Ecto neural progenitor cell (in vitro differentiated cells): ENCODE data around the gene MYO1C.
"Not testable (repeated sequence)": the region's sequence is repeated elsewhere in the genome, so short reads cannot be mapped to it uniquely, and the experiment has no call there.

Experiments
- DNase-seq: peaks from one replicate; pipeline ENCODE4 v3.0.0-alpha.2; 2018; ENCODE audit warnings: low spot score

The MYO1C gene

DNA sequence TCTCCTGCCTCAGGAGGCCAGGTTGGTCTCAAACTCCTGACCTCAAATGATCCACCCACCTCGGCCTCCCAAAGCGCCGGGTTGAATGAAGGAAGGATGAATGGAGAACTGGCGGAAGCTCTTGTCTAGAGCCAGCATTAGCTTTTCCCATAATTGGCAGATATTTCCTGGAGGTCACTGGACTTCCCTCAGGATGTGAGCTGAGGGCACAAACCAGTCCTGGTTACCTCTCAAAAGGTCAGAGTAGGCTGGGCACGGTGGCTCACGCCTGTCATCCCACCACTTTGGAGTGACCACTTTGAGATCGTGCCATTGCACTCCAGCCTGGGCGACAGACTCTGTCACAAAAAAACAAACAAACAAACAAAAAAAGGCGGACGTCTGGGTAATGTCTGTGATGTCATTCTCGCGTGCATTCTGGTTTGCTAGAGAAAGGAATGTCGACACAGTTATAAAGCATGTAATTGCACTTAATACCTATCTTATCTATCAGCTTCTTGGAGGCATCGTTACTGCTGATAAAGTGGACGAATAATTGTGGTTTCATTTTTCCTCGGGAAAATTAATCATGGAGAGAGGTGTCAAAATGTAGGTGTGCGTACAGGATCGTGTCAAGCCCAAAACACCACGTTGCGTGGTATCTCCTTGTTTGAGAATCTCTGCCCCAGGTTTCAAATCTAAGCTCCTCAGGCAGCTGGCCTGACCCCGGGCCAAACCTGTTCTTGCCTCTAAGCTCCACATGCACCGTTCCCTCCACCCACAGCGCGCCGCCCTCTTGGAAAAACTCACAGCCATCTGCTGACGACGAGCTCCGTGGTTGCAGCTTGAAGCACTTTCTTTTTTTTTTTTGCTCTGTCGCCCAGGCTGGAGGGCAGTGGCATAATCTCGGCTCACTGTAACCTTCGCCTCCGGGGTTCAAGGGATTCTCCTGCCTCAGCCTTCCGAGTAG, 30.0 kb downstream of the MYO1C start:
- DNase-seq: no peak

DNA sequence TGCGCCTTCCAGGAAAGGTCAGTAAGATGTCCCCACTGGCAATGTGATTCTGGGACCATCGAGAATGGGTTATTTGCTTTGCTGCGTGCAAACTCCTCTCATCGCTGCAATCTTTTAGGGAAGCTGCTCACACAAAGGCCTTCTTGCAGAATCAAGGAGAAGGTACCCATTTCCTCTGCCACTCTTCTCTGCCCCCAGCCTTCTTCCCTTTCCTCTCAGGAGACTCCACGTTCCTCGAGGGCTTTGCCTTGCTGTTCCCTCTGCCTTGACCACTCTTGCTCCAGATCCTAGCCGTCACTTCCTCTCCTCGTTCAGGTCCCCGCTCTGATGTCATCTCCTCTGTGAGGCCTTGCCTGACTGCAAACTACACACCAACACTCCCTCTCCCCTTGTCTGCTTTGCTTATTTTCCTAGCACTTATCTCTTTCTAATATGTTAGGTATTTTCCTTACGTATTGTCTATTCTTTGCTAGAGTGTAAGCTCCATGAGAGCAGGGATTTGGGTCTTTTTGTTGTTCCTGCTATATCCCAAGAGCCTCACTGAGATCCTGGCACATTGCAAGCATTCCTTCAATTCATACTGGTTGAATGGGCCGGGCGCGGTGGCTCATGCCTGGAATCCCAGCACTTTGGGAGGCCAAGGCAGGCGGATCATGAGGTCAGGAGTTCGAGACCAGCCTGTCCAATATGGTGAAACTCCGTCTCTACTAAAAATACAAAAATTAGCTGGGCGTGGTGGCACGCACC, 31.1 kb downstream of the MYO1C start:
- no peak for DNase-seq

DNA sequence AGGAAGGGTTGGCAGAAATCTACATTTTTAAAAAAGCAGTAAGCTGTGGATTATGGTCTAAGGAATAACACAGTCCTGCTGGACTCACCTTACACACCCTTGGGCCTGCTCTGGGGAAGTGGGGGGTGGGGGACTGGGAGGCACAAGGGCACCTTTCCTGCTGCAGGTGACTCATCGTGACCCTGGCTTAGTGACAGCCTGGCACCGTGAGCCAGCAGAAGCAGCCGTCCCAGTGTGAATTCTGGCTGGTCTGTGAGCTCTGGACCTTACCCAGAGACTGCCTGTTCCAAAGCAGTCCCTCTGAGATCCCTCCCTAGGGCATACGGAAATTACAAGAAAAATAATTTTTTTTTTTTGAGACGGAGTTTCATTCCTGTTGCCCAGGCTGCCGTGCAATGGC, 32.3 kb downstream of the MYO1C start:
- no peak for DNase-seq

DNA sequence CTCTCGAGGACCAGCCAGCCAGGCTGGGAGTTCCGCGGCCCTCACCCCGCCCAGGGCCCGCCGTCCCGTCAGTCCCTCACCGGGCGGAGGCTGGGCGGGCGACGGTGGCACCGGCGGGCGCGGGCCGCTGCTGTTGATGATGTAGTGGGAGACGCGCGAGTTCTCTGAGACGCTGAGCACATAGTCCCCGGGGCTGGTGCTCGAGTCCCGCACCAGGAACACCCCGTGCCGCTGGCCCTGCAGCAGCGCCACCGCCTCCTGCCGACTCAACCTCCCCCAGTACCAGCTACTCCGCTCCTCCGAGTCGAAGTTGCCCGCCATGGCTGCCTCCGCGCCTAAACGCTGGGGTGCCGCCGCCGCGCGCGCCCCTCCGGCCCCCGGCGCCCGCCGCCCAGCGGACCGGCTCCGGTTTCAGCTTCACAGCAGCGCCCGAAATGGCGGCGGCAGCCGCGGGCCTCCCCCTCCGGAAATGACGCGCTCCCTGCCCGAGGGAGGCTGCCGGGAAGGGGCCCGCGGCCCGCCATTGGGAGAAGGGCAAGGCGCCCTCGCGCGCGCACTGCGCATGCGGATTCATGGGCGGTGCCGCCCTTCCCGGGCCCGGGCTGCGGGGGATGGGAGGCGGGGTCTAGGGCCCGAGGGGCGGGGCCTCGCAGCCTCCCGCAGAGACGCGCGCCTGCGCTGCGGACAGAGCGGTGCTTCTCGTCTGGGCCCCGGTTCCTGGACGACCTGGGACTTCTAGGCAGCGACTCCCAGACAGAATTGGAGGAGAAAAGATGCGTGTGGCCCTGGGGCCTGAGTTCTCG, 36.5 kb downstream of the MYO1C start, which contains the start of gene CRK:
CRK (minus strand) TSS at position 436 of the 803 bp plus-strand sequence; CDS start at position 321, 115 bp downstream.
- DNase-seq: peak; percentile 100

DNA sequence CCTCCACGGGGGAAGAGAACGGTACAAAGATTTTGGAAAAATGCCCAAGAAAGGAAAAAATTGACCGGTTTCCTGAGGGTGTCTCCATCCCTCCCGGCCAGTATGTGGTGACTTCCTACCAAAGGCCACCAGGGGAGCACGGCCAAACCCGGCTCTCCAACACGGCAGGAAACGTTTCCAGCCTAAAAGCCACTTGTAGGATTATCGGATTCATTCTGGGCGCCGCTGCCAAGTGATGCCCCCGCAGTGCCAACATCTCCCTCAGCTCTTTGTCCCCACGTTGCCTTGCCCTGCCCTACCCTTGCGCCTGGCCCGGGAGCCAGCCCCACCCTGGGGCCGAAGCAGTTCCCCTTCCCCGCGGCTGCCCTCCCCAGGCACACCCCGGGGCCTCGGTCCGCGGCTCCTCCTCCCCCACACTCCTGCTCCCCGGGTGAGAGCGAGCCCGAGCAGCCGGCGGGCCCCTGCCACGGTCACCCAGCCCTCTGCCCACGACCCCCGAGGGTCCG, 37.1 kb downstream of the MYO1C start:
- peak; percentile 85 for DNase-seq

DNA sequence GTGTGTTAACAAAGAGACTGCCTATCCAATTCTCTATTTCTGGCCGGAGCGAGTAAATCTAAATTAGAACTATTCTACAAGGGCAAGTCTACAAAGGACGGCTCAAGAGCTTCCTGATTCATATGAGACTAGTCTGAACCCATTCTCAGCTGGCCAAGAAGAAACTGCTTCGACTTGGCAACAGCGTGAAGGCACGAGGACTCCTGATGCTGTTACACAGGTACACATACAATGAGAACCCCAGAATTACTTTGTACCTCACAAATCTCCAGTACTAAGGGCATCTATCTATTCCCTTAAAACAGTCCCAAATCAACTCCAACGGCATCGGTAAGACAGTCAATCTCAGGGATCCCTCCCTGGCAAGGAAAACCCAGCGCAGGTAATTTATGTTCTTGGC, 37.9 kb downstream of the MYO1C start:
- DNase-seq: no peak

DNA sequence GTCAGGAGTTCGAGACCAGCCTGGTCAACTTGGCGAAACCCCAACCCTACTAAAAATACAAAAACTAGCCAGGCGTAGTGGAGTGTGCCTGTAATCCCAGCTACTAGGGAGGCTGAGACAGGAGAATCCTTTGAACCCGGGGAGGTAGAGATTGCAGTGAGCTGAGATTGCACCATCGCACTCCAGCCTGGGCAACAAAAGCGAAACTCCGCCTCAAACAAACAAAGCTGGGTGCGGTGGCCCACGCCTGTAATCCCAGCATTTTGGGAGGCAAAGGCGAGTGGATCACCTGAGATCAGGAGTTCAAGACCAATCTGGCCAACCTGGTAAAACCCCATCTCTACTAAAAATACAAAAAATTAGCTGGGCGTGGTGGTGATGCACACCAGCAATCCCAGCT, 38.8 kb downstream of the MYO1C start:
- DNase-seq: not testable (repeated sequence)

DNA sequence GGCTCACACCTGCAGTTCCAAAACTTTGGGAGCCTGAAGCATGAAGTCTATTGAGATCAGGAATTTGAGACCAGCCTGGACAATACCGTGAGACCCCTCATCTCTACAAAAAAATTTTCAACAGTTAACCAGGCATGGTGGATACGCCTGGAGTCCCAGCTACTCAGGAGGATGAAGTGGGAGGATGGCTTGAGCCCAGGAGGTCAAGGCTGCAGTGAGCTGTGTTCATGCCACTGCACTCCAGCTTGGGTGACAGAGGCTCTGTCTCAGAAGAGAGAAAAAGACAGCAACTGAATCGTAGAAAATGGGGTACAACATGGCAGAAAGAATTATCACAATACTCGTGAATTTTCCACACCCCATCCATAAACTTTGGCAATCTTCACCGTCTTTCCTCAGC, 39.6 kb downstream of the MYO1C start:
- DNase-seq: no peak

DNA sequence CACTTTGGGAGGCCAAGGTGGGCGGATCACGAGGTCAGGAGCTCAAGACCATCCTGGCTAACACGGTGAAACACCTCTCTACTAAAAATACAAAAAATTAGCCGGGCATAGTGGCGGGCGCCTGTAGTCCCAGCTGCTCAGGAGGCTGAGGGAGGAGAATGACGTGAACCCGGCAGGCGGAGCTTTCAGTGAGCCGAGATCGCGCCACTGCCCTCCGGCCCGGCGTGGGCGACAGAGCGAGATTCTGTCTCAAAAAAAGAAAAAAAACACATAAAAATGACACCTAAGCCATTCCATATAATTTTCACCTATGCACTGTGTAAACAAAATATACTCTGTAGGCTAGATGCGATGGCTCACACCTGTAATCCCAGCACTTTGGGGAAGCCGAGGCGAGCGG, 42.2 kb downstream of the MYO1C start:
- DNase-seq: not testable (repeated sequence)

DNA sequence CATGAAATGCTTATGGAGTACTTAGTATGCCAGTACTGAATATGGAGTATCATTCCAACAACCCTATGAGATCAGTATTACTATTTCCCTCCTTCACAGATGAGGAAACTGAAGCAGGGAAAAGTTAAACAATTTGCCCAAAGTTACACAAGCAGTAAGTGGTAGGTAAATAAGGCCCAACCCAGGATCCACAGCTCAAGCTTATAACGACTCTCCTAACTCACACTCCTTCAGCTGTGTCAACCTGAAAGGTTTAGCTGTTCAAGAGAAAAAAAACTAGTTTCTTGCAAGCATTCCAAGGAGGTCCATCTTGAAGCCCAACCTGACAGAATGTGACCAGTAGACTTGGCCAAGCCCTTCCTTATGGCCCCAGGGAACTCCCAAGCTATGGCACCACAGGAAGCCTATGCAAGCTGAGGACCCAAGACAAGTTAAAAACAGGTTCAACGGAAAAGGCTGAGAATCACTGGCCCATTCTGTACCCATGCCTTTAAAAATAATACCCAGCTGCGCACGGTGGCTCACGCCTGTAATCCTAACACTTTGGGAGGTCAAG, 43.0 kb downstream of the MYO1C start:
- DNase-seq: no peak

DNA sequence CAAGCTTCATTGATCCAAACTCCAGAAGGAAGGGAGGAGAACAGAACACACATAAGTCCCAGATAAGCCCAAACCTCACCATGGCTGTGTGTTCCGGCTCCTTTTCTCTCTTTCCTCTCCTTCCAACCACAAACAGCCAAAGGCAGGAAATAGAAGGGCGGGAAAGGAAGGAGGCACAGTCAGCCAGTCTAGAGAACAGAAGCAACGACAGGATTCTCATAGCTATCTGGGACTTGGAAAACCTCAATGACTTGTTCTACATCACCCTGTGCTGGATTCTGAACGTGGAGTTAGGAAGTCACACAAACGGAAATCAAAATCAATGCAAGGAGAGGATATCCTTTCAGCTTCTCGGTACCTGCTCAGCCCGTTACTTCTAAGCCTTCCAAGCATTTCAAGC, 45.4 kb downstream of the MYO1C start:
- DNase-seq: no peak

DNA sequence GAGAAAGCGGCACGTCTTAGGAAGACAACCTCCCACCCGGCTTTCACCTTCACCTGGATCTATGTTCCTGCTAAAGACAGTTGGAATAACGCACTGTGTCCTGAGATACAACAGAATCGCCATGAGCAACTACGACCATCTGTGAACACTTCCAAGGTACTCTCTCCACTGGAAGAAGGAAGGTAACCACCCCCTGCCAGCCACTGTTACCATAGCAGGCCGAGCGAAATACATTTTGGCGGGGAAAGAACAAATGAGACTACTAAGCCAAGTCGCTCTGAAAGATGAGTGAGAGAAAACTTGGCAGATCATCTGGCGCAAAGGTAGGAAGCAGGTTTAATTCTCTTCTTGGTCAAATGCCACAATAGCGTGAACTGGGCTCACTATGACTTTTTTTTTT, 46.3 kb downstream of the MYO1C start:
- DNase-seq: no peak

DNA sequence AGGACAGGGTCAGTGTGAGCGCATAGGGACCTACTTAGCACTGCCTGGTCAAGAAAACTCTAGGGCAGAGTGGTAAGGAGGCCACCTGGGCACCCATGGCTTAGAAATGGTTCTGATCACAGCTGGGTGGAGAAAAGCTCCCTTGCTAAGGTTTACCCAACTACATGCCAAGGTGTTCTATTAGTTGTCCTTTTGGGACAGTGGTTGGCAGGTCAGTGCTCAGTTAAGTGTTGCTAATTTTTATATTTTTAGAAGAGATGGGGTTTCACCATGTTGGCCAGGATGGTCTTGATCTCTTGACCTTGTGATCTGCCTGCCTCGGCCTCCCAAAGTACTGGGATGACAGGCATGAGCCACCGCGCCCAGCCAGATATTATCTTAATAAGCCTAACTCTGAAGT, 46.8 kb downstream of the MYO1C start:
- DNase-seq: not testable (repeated sequence)

DNA sequence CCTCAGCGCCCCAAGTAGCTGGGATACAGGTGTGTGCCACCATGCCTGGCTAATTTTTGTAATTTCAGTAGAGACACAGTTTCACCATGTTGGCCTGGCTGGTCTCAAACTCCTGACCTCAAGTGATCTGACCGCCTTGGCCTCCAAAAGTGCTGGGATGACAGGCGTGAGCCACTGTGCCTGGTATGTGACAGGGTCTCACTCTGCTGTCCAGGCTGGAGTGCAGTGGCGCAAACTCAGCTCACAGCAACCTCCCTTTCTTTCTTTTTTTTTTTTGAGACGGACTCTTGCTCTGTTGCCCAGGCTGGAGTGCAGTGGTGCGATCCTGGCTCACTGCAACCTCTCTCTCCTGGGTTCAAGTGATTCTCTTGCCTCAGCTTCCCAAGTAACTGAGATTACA, 49.8 kb downstream of the MYO1C start:
- not testable (repeated sequence) for DNase-seq

DNA sequence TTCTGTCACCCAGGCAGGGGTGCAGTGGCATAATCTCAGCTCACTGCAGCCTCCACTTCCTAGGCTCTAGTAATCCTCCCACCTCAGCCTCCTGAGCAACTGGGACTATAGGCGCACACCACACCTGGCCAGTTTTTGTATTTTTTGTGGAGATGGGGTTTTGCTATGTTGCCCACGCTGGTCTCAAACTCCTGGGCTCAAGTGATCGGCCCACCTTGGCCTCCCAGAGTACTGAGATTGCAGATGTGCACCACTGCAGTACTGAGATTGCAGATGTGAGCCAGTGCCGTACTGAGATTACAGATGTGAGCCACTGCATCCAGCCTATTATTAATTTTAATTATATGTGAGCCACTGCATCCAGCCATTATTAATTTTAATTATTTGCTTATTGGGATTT, 50.3 kb downstream of the MYO1C start:
- no peak for DNase-seq

DNA sequence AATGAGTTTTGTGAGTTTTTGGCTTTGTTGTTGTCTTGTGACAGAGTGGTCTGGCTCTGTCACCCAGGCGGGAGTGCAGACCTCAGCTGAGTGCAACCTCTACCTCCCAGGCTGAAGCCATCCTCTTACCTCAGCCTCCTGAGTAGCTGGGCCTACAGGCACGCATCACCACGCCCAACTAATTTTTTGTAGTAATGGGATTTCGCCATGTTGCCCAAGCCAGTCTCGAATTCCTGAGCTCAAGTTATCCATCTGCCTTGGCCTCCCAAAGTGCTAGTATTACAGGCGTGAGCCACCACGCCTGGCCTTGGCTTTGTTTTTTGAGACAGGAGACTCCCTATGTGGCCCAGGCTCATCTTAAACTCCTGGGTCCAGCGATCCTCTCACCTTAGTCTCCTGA, 51.6 kb downstream of the MYO1C start:
- DNase-seq: no peak

DNA sequence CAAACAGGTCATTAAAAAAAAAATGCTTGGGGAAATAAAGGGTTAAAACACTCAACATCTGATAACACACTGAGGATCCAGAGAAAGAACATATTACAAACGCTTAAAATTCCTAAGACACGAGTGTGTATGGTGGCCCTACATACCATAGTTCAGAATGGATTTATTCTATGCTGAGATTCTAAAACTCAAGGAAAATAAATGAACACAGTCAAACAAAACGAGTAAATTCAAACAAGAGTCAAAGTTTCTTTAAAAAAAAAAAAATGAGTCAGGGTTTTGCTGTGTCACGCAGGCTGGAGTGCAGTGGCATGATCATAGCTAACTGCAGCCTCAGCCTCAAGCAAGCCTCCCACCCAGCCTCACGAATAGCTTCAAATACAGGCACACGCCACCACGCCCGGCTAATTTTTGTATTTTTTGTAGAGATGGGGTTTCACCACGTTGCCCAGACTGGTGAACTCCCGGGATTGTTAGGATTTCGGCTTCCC, 53.8 kb downstream of the MYO1C start:
- DNase-seq: no peak

DNA sequence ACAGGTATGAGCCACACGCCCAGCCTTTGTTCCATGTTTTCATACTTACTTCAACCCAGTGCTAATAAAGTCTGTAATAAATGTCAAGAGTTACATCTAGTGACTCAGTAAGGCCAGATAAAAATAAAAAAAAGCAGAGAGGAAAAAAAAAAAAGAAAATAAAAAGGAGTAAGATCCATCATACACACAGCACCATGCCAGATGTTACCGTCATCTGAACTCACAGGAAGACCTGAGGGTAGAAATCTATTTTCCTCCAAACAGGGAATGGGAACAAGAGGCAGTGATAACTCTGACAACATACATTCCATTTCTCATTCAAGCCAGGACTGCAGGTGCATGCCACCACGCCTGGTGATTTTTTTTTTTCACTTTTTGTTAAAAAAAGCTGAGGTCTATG, 57.2 kb downstream of the MYO1C start:
- no peak for DNase-seq

DNA sequence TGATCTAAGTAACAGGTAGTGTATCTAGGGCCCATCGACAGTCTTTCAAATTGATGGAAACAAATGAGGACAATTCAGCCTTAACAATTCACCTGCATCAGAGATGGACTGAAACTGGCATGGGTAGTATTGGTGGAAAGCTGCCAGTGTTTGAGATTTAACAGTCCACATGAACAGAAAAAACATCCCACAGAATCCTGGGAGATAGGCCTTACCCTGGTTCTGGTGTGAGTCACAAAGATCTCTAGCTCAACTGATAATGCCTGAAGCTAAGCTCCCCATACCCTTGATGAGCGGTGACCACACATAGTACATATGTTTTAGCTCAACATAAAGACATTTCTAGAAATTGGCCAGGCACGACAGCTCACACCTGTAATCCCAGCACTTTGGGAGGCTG, 58.3 kb downstream of the MYO1C start:
- no peak for DNase-seq

DNA sequence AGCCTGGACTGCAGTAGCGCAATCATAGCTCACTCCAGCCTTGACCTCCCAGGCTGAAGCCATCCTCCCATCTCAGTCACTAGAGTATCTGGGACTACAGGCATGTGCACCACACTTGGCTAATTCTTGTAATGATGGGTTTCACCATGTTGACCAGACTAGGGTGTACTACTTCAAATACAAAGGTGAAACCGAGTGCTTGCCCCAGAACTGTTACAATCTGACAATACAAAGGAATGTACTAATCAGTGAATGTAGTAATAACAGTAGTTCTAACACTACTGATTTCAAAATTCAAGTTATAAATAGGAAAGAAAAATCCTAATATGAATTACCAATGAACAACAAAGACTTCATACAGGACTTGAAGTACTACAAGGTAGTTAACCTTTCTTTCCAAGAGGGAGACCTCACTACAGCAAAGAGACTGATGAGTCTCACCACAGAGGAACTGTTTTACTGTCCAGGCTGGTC, 60.8 kb downstream of the MYO1C start:
- no peak for DNase-seq

DNA sequence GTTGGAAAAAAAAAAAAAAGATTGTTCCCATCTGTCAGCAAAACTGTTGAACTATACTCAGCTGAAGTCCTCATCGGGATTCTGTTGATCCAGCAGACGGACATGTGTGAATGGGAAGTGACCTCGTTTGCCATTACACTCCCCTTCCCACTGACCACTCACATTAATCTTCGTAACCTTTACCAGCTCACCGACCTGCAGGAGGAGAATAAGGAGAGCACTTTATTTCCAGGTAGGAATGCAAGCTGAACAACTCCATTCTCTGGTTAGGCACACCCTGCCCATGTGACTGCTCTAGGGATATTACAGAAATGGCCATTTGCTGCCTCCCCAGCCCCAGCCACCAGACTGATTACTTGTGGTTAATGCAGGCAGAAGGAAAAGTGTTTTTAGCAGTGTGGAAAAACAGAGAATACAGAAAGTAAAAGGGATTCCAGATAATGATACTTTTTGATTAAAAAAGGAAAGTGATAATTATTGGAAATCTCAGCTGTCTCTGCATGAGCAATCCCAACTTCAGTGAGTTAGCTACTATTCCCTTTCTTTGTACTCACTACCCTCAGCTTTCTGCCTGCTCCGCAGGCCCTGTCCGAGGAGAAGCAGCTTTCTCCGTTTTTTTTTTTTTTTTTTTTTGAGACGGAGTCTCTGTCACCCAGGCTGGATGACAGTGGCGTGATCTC, 68.9 kb downstream of the MYO1C start:
- no peak for DNase-seq
